Lower lobe of right lung (tissue), 2 donors: ENCODE measurements around the gene OR13C8. TPM values are rescaled to one million over a fixed set of nuclear protein-coding genes. Genes with fewer than 3 reads are reported as not detected.
"Not testable (repeated sequence)": the region's sequence is repeated elsewhere in the genome, so short reads cannot be mapped to it uniquely, and the experiment has no call there.

Experiments
- ATAC-seq, 2 donors: fragments of 200-7000 bp; cut with Tn5 transposase; one replicate each; pipeline ENCODE4 v1.9.1; 2020 to 2022; ENCODE audit warnings: mild to moderate bottlenecking in 2 of 2, moderate library complexity in 2 of 2
- DNase-seq: peaks from one replicate; pipeline ENCODE4 v3.0.0-alpha.2; 2020
- H3K27ac ChIP-seq: fragments of 200-600 bp; one replicate; pipeline ENCODE4 v1.8.0; 2022
- H3K27me3 ChIP-seq: fragments of 200-600 bp; one replicate; pipeline ENCODE4 v1.8.0; 2022; ENCODE audit warnings: low read depth
- H3K36me3 ChIP-seq: fragments of 200-600 bp; one replicate; pipeline ENCODE4 v1.8.0; 2022; ENCODE audit warnings: mild to moderate bottlenecking
- H3K4me1 ChIP-seq: fragments of 200-600 bp; one replicate; pipeline ENCODE4 v1.8.0; 2022
- H3K4me3 ChIP-seq: fragments of 200-600 bp; one replicate; pipeline ENCODE4 v1.8.0; 2022; ENCODE audit warnings: mild to moderate bottlenecking
- H3K9me3 ChIP-seq: fragments of 200-600 bp; one replicate; pipeline ENCODE4 v1.8.0; 2022
- CTCF ChIP-seq: fragments of 200-600 bp; IDR thresholded peaks from one replicate; pipeline ENCODE4 v1.8.0; 2022; ENCODE audit warnings: antibody characterized with exemption, mild to moderate bottlenecking
- intact Hi-C: fragments of 100-400 bp; cut with DNase I; formaldehyde crosslinking; loops from one replicate; pipeline ENCODE4 v1.11.0; 2022
- long read RNA-seq: library from polyadenylated mRNA; unstranded; transcript quantifications from one replicate; pipeline ENCODE4 v2.0.0, GENCODE V29; 2021
- total RNA-seq: library from RNA; stranded (reverse); fragmentation: NEBNext Ultra II Directional; extraction: Animal tissue kit (Norgen Biotek cat#: 25700); gene quantifications from one replicate; pipeline ENCODE4 v1.2.1, GENCODE V29; 2021
- donor health status: DM: no; HTN: yes; CAD: no; lungs with severe emphysema.

OR13C8 gene, protein sequence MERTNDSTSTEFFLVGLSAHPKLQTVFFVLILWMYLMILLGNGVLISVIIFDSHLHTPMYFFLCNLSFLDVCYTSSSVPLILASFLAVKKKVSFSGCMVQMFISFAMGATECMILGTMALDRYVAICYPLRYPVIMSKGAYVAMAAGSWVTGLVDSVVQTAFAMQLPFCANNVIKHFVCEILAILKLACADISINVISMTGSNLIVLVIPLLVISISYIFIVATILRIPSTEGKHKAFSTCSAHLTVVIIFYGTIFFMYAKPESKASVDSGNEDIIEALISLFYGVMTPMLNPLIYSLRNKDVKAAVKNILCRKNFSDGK
- total RNA-seq: not detected
- long read RNA-seq: 0 reads

- TF ChIP-seq CTCF: no peak
- no peaks in the 10 kb centered on the region for H3K36me3 ChIP-seq
- DNase-seq: no peak
- H3K4me3 ChIP-seq: no peak within 1 kb of the TSS
- no peaks in the 10 kb centered on the region for H3K4me1 ChIP-seq
- ATAC-seq: no peak
- intact Hi-C loops: no loop called here
- no peak within 1 kb of the TSS for H3K27ac ChIP-seq
- H3K9me3 ChIP-seq: no peaks in the 10 kb centered on the region
- no peaks in the 10 kb centered on the region for H3K27me3 ChIP-seq
Measured at GRCh38 chr9:104568868-104569267, at the start of gene OR13C8. TSS of gene OR13C8 (plus strand) at chr9:104569168. CDS start at chr9:104569168, 0 bp downstream.

DNA sequence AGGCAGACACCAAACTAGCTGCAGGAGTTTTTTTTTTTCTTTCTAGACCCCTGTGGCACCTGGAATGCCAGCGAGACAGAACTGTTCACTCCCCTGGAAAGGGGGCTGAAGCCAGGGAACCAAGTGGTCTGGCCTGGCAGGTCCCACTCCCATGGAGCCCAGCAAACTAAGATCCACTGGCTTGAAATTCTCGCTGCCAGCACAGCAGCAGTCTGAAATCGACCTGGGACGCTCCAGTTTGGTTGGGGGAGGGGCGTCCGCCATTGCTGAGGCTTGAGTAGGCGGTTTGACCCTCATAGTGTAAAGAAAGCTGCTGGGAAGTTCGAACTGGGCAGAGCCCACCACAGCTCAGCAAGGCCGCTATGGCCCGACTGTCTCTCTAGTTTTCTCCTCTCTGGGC is 48.7 kb upstream of the OR13C8 start:
- H3K4me1 ChIP-seq, H3K36me3 ChIP-seq, ATAC-seq, H3K27ac ChIP-seq, intact Hi-C loops, DNase-seq, H3K27me3 ChIP-seq, H3K4me3 ChIP-seq, H3K9me3 ChIP-seq: not testable (repeated sequence)

- intact Hi-C loops: no loop called here
- no peak within 1 kb of the TSS for H3K4me3 ChIP-seq
- no peak for ATAC-seq
- H3K27me3 ChIP-seq: no peaks in the 10 kb centered on the region
- H3K36me3 ChIP-seq: no peaks in the 10 kb centered on the region
- no peaks in the 10 kb centered on the region for H3K9me3 ChIP-seq
- no peak for TF ChIP-seq CTCF
- H3K4me1 ChIP-seq: no peaks in the 10 kb centered on the region
- no peak within 1 kb of the TSS for H3K27ac ChIP-seq
- DNase-seq: no peak
Measured at GRCh38 chr9:104527109-104527508, 41.9 kb upstream of the OR13C8 start, which contains the start of gene OR13C4. TSS of gene OR13C4 (minus strand) at chr9:104527209. CDS start at chr9:104527209, 0 bp downstream.

DNA sequence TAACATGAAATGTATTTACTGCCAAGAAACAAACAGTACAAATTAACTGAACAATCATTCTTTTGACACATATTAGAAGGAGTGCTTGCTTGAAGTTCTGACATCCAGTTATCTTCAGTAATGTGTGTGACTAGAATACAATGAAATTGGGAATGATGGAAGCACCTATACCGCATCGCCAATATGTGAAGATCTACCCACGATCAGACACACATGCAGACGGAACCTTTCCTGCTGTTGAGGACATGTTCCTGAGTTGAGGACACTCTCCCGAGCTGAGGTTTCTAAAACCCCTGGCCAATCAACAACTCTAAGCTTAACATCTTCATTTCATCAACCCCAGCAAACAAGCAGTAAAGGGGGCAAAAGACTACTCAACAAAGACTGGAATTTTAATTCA is 32.2 kb upstream of the OR13C8 start, which contains the start of gene OR13C3:
TSS of gene OR13C3 (minus strand) at position 101 of the 400 bp plus-strand sequence. CDS start 133 bp downstream, outside the sequence.
- H3K27me3 ChIP-seq: no peaks in the 10 kb centered on the region
- DNase-seq (no peak), ATAC-seq (no peak)
- intact Hi-C loops: no loop called here
- no peak within 1 kb of the TSS for H3K4me3 ChIP-seq
- no peak for TF ChIP-seq CTCF
- no peaks in the 10 kb centered on the region for H3K4me1 ChIP-seq
- no peak within 1 kb of the TSS for H3K27ac ChIP-seq
- H3K36me3 ChIP-seq: no peaks in the 10 kb centered on the region
- no peaks in the 10 kb centered on the region for H3K9me3 ChIP-seq

GRCh38 chr9:104539275-104539674 is 29.7 kb upstream of the OR13C8 start:
- ATAC-seq (no peak), DNase-seq (no peak)
- Histone ChIP-seq H3K27me3 (no peaks in the 10 kb centered on the region), H3K36me3 (no peaks in the 10 kb centered on the region), H3K4me3 (no peak overlapping the region), H3K4me1 (no peaks in the 10 kb centered on the region), H3K9me3 (no peaks in the 10 kb centered on the region), H3K27ac (no peak overlapping the region)
- TF ChIP-seq CTCF: no peak
- intact Hi-C loops: no loop called here

DNA sequence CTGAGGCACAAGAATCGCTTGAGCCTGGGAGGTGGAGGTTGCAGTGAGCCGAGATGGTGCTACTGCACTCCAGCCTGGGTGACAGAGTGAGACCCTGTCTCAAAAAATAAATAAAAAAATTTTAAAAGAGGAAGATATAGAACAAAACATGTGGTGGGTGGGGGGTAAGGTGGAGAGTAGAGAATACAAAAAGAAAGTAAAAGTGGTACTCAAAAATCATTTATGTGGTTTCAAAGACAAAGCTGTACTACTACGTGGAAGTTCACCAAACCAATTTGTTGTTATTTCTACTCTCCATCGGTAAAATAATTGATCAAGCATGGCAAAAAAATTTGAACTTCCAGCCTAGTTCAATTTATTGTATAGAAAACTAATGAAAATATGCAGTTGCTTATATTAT is 24.3 kb upstream of the OR13C8 start:
- TF ChIP-seq CTCF: no peak
- Histone ChIP-seq H3K4me1 (no peaks in the 10 kb centered on the region), H3K4me3 (no peak overlapping the region), H3K27me3 (no peaks in the 10 kb centered on the region), H3K27ac (no peak overlapping the region), H3K36me3 (no peaks in the 10 kb centered on the region), H3K9me3 (no peaks in the 10 kb centered on the region)
- no peak for DNase-seq
- no peak for ATAC-seq
- intact Hi-C loops: no loop called here
